WTC11 (cell line): ENCODE measurements around the gene RNASE7. TPM values are rescaled to one million over a fixed set of nuclear protein-coding genes. Genes with fewer than 3 reads are reported as not detected.
A peak's percentile ranks its signal among the peaks of the same experiment; 100 is the strongest.

Source experiments
- ATAC-seq: fragments of 200-7000 bp; cut with Tn5 transposase; 2 replicates; pipeline ENCODE4 v1.10.0; 2021; ENCODE audit warnings: mild to moderate bottlenecking, moderate library complexity
- CTCF ChIA-PET: fragments of 300-600 bp; sonication (Branson Sonifier 250); formaldehyde crosslinking; loops from one replicate; lab custom pipeline; 2021; ENCODE audit warnings: antibody characterized with exemption; lab: Charles Lee
- POLR2A ChIA-PET: fragments of 350-600 bp; sonication (Branson Sonifier 250); formaldehyde crosslinking; loops from one replicate; lab custom pipeline; 2021; ENCODE audit warnings: antibody characterized with exemption; lab: Charles Lee
- DNase-seq: peaks from one replicate; pipeline ENCODE4 v3.0.0; 2021; ENCODE audit warnings: low spot score
- H3K27ac Mint-ChIP-seq: 2 replicates; pipeline ENCODE4 v1.8.0; 2021; ENCODE audit warnings: mixed read lengths
- H3K27me3 Mint-ChIP-seq: 2 replicates; pipeline ENCODE4 v1.8.0; 2021; ENCODE audit warnings: low read depth, mild to moderate bottlenecking, moderate library complexity, mixed read lengths
- H3K36me3 Mint-ChIP-seq: 2 replicates; pipeline ENCODE4 v1.8.0; 2021; ENCODE audit warnings: mixed read lengths
- H3K4me1 Mint-ChIP-seq: 2 replicates; pipeline ENCODE4 v1.8.0; 2022; ENCODE audit warnings: mixed read lengths
- H3K4me3 Mint-ChIP-seq: 2 replicates; pipeline ENCODE4 v1.8.0; 2021; ENCODE audit warnings: mild to moderate bottlenecking, moderate library complexity, mixed read lengths
- H3K9me3 Mint-ChIP-seq: 2 replicates; pipeline ENCODE4 v1.8.0; 2021; ENCODE audit warnings: mixed read lengths
- AFF4 ChIP-seq: sonication (generic); formaldehyde crosslinking; IDR thresholded peaks from 2 replicates; pipeline ENCODE4 v1.8.1; 2023; ENCODE audit warnings: mild to moderate bottlenecking, missing genetic modification reagents, borderline replicate concordance
- E2F5 ChIP-seq: sonication (generic); formaldehyde crosslinking; IDR thresholded peaks from 2 replicates; pipeline ENCODE4 v1.8.1; 2022; ENCODE audit warnings: mild to moderate bottlenecking, moderate library complexity, missing genetic modification reagents
- ELF4 ChIP-seq: sonication (generic); formaldehyde crosslinking; IDR thresholded peaks from 2 replicates; pipeline ENCODE4 v1.8.1; 2022; ENCODE audit warnings: low read depth, mild to moderate bottlenecking, moderate library complexity, missing genetic modification reagents
- ETV6 ChIP-seq: sonication (generic); formaldehyde crosslinking; IDR thresholded peaks from 2 replicates; pipeline ENCODE4 v1.8.1; 2022; ENCODE audit warnings: mild to moderate bottlenecking, missing genetic modification reagents
- FOXJ3 ChIP-seq: sonication (generic); formaldehyde crosslinking; IDR thresholded peaks from 2 replicates; pipeline ENCODE4 v1.9.0; 2021; ENCODE audit warnings: missing genetic modification reagents, mild to moderate bottlenecking, borderline replicate concordance
- FOXP4 ChIP-seq: sonication (generic); formaldehyde crosslinking; IDR thresholded peaks from 2 replicates; pipeline ENCODE4 v1.8.0; 2022; ENCODE audit warnings: mild to moderate bottlenecking, missing genetic modification reagents
- GABPB1 ChIP-seq: sonication (generic); formaldehyde crosslinking; IDR thresholded peaks from 2 replicates; pipeline ENCODE4 v1.8.1; 2023; ENCODE audit warnings: mild to moderate bottlenecking, missing genetic modification reagents
- IRF1 ChIP-seq: sonication (generic); formaldehyde crosslinking; IDR thresholded peaks from 2 replicates; pipeline ENCODE4 v1.8.0; 2023; ENCODE audit warnings: missing genetic modification reagents
- IRF2 ChIP-seq: sonication (generic); formaldehyde crosslinking; IDR thresholded peaks from 2 replicates; pipeline ENCODE4 v1.8.0; 2022; ENCODE audit warnings: low read depth, missing genetic modification reagents, borderline replicate concordance
- KAT7 ChIP-seq: sonication (generic); formaldehyde crosslinking; IDR thresholded peaks from 2 replicates; pipeline ENCODE4 v1.8.1; 2023; ENCODE audit warnings: missing genetic modification reagents, mild to moderate bottlenecking, borderline replicate concordance
- MLX ChIP-seq: sonication (generic); formaldehyde crosslinking; IDR thresholded peaks from 2 replicates; pipeline ENCODE4 v1.8.1; 2023; ENCODE audit warnings: mild to moderate bottlenecking, missing genetic modification reagents, moderate library complexity
- MXD4 ChIP-seq: fragments of 250-450 bp; sonication (Bioruptor Pico); IDR thresholded peaks from 2 replicates; pipeline ENCODE4 v1.8.0; 2021; ENCODE audit warnings: mild to moderate bottlenecking, moderate library complexity, borderline replicate concordance
- NFYB ChIP-seq: sonication (generic); formaldehyde crosslinking; conservative IDR thresholded peaks from 2 replicates; pipeline ENCODE4 v1.8.0; 2022; ENCODE audit warnings: low read depth, missing genetic modification reagents
- USF1 ChIP-seq: sonication (generic); formaldehyde crosslinking; IDR thresholded peaks from 2 replicates; pipeline ENCODE4 v1.8.0; 2022; ENCODE audit warnings: mild to moderate bottlenecking, missing genetic modification reagents
- USF2 ChIP-seq: sonication (generic); formaldehyde crosslinking; IDR thresholded peaks from 2 replicates; pipeline ENCODE4 v1.8.1; 2023; ENCODE audit warnings: mild to moderate bottlenecking, missing genetic modification reagents, moderate library complexity
- ZNF232 ChIP-seq: sonication (generic); formaldehyde crosslinking; IDR thresholded peaks from 2 replicates; pipeline ENCODE4 v1.8.0; 2022; ENCODE audit warnings: mild to moderate bottlenecking, missing genetic modification reagents
- ZNF317 ChIP-seq: sonication (generic); formaldehyde crosslinking; IDR thresholded peaks from 2 replicates; pipeline ENCODE4 v1.8.1; 2023; ENCODE audit warnings: low read depth, mild to moderate bottlenecking, moderate library complexity, missing genetic modification reagents, borderline replicate concordance
- ZNF423 ChIP-seq: fragments of 250-450 bp; sonication (Bioruptor Pico); IDR thresholded peaks from 2 replicates; pipeline ENCODE4 v2.1.2; 2022; ENCODE audit warnings: mild to moderate bottlenecking, moderate library complexity
- total RNA-seq: library from RNA; stranded (reverse); gene quantifications from 3 replicates; pipeline ENCODE4 v1.2.3, GENCODE V29; 2021

RNASE7 gene
- total RNA-seq, 1 experiment from 2014 or later, result not detected

- DNase-seq (peak; percentile 81), ATAC-seq (peak; percentile 62)
- CTCF ChIA-PET, result interaction anchor here (1.0 to 12.2 kb wide), 16 partner anchors 11 to 168 kb away, joined by 3 to 104 read pairs (median 6); partner anchors contain the start of gene ARHGEF40
- no peak for TF ChIP-seq GABPB1 (CRISPR knock-in tag)
- peak; percentile 67; the same call in 1 of the 2 replicates for TF ChIP-seq ETV6 (CRISPR knock-in tag)
- TF ChIP-seq ZNF317 (CRISPR knock-in tag), result no peak
- TF ChIP-seq E2F5 (CRISPR knock-in tag), result no peak
- no peak for TF ChIP-seq AFF4 (CRISPR knock-in tag)
- no peak for TF ChIP-seq ELF4 (CRISPR knock-in tag)
- TF ChIP-seq IRF2, result no peak
- no peak for TF ChIP-seq MLX (CRISPR knock-in tag)
- TF ChIP-seq FOXP4 (CRISPR knock-in tag), result peak; percentile 53
- no peak for TF ChIP-seq ZNF232 (CRISPR knock-in tag)
- no peak for TF ChIP-seq MXD4 (CRISPR knock-in tag)
- TF ChIP-seq NFYB (CRISPR knock-in tag), result no peak
- TF ChIP-seq USF1 (CRISPR knock-in tag), result peak; percentile 38; the same call in 1 of the 2 replicates
- no peak for TF ChIP-seq USF2 (CRISPR knock-in tag)
- peak; percentile 26; the same call in 1 of the 2 replicates for TF ChIP-seq ZNF423 (CRISPR knock-in tag)
- peak; percentile 72 for TF ChIP-seq IRF1 (CRISPR knock-in tag)
- TF ChIP-seq KAT7 (CRISPR knock-in tag), result no peak
- no peak for TF ChIP-seq FOXJ3 (CRISPR knock-in tag)
- Mint-ChIP-seq H3K36me3 (peaks cover 3% of the 10 kb centered on the region; the same call in 1 of the 2 replicates), H3K4me1 (peaks cover 39% of the 10 kb centered on the region), H3K27ac (peak overlapping the region; percentile 99), H3K9me3 (no peaks in the 10 kb centered on the region), H3K27me3 (peaks cover 40% of the 10 kb centered on the region), H3K4me3 (peak overlapping the region; percentile 93)
- POLR2A ChIA-PET, result interaction anchor here (0.6 to 2.3 kb wide), 7 partner anchors 11 to 55 kb away, joined by 3 to 12 read pairs (median 7); partner anchors contain the start of gene ARHGEF40
Observed at GRCh38 chr14:21025371-21026273, 16.5 kb upstream of the RNASE7 start.
